Activated CD4-positive, alpha-beta T cell treated with anti-CD3 and anti-CD28 coated beads, Interleukin-2, Interleukin-6, amounts not matched to agents 100 ng/mL and 50 ng/mL, durations not matched to agents 16 hours and 8 hours (primary cell): Measurements from ENCODE around the gene EVPLL.
"Not testable (repeated sequence)": the region's sequence is repeated elsewhere in the genome, so short reads cannot be mapped to it uniquely, and the experiment has no call there.

Experiments
- DNase-seq: peaks from one replicate; pipeline ENCODE4 v3.0.0-alpha.2; 2020

The EVPLL gene

DNA sequence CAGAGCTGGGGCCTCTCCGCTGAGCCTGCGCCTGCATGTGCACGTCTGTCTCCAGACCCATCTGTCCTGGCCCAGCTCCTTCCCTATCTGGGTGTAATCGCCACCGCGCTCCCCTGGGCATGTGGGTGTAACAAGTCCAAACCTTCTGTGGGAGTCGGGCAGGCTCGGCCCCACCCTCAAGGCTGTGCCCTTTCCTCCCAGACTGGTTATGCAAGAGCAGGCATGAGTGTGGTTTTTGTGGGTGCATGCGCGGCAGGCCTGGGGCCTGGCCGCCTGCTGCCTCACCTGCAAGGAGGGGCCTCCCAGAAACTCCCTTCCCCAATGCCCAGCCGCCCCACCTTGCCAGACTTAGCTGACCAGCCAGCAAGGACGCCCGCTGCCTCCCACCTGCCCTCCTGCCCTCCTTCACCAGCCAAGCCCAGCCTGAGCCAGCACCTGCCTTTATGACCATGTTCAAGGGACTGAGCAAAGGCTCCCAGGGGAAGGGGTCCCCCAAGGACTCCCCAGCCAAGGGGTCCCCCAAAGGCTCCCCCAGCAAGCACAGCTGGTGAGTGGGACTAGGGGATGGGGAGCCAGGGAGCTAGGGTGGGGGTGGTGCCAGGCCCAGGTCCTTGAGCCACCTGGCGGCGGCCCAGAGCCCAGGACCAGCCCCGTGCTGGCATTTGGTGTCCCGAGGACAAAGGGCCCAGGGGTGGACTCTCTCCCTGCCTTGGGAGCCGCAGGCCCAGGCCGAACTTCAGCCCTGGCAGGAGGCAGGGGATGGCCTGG lies at the start of gene EVPLL:
Gene EVPLL (plus strand): TSS at position 342 of the 768 bp plus-strand sequence. CDS start 3,160 bp downstream, outside the sequence.
- no peak for DNase-seq

DNA sequence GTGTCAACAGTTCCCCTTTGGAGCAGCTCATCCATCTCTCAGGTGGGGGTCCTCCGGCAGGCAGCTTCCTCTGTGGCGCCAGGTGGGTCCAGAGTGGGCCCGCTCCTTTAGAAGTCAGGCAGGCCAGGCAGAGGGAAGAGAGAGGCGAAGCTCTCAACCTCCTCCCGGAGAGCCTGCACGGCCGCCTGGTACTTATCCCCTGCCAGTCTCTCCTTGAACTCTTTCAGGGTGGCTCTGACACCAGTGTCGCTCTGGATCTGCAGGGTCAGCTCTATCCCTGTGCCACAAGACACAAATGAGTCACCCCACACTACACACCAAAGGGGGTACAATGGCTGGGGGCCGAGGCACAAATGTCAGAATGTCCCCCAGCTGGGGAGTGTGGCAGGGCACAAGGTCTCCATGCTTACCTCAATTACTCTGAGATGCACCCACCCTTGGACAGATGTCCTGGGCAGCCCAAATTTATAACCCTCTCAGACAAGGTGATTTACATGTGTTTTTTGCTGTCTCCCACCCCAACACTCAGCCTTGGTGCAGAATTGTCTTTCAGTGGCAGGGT lies 48.9 kb upstream of the EVPLL start:
- no peak for DNase-seq

DNA sequence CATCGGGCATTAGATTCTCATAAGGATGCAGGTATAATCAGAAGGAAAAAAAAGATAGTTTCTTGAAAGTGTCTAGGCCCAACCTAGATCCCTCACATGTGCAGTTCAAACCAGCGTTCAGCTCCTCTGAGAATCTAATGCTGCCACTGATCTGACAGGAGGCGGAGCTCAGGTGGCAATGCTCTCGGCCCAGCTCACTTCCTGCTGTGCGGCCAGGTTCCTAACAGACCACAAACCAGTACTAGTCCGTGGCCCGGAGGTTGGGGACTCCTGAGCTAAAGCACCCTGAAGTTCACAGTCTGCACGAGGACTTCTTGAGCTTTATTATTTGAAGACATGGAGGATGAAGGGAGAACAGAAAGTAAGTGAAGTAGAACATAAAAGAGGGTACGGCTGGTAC lies 45.7 kb upstream of the EVPLL start:
- DNase-seq: no peak

DNA sequence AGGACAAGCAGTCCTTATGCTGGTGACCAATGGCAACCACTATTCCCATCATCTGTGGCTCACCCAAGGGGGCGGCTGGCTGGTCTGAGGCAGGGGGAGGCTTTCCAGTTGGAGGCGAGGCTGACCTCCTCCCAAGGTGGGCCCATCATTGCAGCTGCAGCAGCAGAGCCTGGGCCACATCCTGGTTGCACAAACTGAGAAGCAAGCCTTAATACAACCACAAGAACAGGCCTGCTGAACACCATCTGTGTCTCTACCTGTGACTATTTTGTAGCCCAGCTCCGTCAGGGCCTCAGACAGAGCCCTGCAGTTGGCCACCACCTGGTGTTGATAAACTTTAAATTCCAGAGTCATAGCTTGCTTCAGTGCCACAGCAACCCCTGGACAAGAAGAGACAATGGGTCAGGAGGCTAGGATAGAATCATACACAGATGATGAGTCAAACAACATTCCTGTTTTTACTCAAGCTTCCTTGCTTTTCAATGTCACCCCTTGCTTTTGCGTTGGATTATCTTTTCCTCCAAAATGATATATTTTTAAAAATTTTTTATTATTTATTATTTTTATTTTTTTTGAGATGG lies 44.6 kb upstream of the EVPLL start:
- peak; percentile 44 for DNase-seq

DNA sequence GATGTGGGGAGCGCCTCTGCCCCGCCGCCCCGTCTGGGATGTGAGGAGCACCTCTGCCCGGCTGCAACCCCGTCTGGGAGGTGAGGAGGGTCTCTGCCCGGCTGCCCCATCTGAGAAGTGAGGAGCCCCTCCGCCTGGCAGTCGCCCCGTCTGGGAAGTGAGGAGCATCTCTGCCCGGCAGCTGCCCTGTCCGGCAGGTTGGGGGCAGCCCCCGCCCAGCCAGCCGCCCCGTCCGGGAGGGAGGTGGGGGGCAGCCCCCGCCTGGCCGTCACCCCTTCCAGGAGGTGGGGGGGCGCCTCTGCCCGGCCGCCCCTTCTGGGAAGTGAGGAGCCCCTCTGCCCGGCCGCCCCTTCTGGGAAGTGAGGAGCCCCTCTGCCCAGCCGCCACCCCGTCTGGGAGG lies 39.4 kb upstream of the EVPLL start:
- not testable (repeated sequence) for DNase-seq

DNA sequence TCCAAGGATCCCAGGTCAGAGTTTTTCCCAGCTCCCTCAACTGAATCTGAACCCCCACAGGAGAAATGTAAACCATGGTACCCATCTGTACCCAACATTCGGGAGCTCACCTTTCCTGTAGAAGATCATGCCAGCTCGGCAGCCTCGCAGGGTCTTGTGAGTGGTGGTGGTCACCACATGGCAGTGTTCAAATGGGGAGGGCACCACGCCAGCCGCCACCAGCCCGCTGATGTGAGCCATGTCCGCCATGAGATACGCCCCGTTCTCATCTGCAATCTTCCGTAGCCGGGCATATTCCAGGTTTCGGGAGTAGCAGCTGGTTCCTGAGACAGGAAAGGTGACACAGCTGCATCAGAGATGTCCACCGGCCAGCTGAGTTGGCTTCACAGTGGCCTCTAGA lies 37.6 kb upstream of the EVPLL start:
- no peak for DNase-seq

DNA sequence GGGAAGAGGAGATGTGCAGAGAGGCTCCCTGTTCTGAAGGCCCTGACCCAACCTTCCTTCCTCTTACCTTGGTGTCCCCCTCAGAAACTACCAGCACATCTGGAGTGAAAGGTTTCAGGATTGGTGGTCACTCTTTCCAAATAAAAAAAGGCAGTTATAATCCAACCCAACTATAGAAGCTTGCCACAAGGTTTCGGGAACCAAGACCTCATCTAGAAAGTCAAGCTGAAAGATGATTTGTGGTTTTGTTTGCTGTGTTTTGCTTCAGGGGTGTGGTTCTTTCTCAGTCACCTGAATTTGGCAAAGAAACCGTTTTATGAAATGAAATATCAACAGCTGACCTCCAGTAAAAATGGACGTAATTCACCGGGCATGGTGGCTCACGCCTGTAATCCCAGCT lies 33.6 kb upstream of the EVPLL start:
- no peak for DNase-seq

DNA sequence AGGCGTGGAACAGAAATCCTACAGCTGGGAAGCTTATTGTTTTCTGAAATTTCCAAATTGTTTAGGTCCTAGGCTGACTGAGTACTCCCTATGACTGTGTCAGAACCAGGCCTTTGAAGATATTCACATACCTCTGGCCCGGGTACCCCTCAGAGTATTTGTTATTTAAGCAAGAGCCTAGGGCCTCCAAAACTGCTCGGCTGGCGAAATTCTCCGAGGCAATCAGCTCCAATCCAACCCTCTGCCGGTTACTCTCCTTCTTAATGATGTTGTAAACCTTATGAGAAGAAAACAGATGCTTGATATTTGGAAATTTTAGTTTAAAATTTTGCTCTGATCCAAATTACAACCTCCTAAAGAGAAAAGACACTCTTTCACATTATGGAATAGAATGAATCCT lies 24.0 kb upstream of the EVPLL start:
- DNase-seq: no peak

DNA sequence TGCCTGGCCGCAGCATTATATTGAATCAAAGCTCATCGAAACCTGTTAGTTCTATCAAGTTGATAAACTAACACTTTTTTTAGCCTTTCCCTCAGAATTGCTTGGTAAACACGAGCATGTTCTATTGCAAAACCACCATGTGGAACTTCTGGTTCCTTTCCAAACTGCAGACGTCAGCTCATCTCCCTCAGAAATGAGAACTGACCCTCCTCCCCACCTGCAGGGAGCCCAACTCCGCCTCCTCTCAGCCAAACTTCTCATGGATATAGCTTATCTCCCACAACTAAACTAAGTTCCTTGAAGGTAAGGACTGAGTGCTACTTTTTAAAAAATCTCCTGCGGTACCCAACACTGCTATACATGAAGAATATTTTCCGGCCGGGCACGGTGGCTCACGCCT lies 21.0 kb upstream of the EVPLL start:
- no peak for DNase-seq

DNA sequence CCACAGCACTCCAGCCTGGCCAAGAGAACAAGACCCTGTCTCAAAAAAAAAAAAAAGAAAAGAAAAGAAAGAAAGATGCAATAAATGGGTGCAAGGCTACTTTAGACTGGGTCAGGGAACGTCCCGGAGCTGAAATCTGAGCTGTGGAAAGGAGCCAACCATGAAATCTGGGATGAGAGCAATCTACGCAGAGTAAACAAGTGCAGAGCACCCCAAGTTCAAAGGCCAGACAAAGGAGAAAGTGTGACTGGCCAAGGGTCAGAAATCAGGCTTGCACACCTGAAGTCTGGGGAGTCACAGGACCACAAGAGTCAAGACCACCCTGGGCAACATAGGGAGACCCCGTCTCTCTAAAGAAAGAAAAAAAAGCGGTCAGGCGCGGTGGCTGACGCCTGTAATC lies 17.1 kb upstream of the EVPLL start:
- no peak for DNase-seq

DNA sequence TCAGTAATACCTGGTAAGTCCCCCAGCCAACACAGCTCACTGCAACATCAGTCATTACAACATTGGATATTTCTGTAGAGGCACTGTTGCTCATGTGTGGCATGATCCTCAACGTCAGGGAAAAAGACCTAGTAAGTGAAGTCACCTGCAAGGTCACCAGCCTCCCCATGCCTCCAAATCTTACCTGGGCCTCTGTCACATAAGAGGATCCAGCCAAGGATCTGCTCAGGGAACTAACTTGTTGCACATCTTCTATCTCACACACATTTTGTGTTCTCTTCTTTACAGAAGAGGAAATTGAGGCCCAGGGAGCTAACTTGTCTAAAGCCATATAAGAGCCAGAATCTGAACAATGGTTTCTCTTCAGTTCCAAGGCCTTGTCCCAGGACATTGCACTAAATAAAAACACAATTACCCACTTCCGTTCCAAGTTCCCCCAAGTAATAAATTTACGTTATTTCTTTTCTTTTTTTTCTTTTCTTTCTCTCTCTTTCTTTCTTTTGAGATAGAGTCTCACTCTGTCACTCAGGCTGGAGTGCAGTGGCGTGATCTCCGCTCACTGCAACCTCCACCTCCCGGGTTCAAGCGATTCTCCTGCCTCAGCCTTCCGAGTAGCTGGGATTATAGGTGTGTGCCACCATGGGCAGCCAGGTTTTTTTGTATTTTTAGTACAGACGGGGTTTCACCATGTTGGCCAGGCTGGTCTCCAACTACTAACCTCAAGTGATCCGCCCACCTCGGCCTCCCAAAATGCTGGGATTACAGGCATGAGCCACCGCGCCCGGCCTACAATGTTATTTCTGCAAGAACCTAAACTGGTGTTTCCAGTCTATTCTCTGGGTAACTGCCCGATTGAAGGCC lies 15.5 kb upstream of the EVPLL start:
- DNase-seq: no peak

DNA sequence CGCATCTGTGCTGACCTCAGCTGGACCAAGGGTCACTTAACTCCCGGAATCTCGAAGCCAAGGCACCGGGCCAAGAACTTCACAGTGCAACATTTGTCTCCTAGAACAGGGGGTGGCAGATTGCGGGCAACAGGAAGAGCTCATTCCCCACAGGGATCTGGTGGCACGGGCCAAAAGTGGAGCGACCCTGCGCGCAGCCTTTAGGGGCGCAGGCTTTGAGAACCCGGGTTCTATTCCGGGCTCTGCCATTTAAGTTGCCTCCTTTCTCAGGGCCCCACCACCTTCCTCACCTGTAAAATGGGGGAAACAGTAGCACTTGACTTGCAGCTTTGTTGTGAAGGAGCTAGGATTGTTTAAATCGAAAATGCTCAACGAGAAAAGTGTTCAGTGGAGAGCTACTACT lies 14.9 kb upstream of the EVPLL start:
- peak; percentile 27 for DNase-seq

DNA sequence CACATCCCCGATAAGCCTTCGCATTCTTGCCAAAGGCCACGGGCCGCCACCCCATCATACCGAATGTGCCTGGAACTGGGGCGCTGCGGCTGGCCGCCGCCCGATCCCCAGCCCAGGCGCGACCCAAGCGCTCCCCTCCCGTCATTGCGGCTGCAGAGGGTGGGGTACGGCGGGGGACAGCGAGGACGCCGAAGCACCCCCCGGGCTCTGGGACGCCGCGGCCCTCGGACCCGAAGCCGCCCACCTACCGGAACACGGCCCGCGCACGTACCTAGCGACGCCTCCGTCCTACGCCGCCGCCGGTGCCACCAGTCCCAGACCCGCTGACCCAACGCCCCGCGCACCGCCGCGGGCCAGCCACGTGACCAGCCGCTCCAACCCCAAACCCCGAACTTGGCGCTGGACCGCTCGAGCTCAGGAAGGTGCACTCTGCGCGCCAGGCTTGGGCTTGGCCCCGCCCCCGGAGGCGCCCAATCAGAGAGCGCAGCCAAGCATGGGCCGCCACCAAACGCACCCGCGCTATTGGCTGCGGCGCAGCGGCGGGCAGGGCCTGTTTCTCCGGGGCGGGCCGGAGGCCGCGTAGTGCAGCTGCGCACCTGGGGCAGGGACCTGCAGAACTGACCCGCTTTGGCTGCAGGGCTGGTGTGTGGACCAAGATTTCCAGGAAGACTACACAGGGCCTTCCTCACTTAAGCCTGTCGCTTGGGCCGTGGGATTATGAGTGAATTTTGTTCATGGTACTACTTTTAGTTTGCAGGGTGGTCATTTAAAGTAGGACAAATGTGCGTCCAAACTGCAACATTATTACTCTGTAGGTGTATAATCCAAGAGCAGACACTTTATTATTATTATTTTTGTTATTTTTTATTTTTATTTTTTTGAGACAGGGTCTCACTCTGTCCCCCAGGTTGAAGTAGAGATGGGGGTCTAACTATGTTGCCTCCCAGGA lies 14.2 kb upstream of the EVPLL start, which contains the start of gene SHMT1:
Gene SHMT1 (minus strand): TSS at position 450 of the 949 bp plus-strand sequence. CDS start 7,569 bp downstream, outside the sequence.
- peak; percentile 97 for DNase-seq

DNA sequence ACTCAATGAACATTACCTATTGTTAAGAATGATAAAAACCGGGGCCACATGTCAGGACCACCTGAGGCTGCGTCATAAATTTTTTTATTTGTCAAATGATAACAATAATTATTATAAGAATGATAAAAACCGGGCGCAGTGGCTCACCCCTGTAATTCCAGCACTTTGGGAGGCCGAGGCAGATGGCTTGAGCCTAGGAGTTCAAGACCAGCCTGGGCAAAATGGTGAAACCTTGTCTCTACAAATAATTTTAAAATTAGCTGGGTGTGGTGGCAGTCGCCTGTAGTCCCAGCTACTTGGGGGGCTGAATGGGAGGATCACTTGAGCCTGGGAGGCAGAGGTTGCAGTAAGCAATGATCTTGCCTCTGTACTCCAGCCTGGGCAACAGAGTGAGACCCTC lies 13.4 kb upstream of the EVPLL start:
- DNase-seq: no peak

DNA sequence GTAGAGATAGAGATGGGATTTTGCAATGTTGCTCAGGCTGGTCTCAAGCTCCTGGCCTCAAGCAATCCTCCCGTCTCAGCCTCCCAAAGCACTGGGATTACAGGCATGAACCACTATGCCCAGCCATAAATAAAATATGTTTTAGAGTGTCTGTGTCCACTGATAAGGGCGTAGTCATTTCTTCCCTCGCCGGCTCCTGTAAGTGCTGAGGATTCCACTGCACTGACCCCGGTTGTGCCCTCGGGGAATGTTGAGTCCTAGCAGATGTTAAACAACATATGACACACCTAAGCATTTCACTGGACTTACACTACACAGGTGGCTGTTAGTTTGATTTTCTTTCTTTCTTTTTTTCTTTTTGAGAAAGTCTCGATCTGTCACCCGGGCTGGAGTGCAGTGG lies 8.6 kb upstream of the EVPLL start:
- DNase-seq: no peak

DNA sequence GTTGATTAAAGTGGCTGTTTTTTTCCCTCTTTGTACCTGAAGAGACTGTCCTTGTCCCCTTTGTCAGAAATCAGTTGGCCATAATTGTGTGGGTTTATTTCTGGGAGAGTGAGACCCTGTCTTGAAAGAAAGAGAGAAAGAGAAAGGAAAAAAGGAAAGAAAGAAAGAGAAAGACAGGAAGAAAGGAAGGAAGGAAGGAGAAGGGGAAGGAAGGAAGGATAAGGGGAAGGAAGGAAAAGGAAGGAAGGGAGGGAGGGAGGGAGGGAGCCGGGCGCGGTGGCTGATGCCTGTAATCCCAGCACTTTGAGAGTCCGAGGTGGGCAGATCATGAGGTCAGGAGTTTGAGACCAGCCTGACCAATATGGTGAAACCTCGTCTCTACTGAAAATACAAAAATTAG lies 6.8 kb upstream of the EVPLL start:
- no peak for DNase-seq

DNA sequence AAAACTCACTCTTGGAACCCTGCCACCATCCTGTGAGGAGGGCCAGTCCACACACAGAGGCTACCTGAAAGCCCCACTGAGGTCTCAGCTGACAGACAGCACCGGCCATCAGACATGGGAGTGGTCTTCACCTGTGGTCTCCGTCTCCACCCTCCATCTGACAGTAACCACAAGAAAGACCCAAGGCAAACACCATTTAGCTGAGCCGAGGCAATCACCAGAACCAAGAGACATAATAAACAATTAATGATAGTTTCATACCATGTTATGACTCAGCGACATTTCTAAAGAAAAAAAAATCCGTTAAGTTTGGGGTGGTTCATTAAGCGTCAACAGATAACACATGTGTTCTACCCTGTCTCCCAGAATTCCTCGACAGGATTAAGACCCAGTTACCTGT lies 6.1 kb upstream of the EVPLL start:
- peak; percentile 23 for DNase-seq

DNA sequence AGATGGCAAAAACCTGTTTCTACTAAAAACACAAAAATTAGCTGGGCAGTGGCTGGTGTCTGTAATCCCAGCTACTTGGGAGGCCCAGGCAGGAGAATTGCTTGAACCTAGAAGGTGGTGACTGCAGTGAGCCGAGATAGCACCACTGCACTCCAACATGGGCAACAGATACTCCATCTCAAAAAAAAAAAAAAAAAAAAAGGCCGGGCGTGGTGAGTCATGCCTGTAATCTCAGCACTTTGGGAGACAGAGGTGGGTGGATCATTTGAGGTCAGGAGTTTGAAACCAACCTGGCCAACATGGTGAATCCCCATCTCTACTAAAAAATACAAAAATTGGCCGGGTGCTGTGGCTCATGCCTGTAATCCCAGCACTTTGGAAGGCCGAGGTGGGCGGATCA lies 4.4 kb upstream of the EVPLL start:
- peak; percentile 34 for DNase-seq

DNA sequence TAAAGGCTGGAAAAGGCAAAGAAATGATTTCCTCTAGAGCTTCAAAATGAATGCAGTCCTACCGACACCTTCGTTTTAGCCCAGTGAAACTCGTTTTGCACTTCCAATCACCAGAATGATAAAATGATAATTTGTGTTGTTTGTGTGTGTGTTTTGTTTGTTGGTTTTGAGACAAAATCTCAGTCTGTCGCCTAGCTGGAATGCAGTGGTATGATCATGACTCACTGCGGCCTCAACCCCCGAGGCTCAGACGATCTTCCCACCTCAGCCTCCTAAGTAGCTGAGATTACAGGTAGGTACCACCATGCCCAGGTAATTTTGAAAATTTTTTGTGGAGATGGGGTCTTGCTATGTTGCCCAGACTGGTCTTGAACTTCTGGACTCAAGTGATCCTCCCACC lies 3.4 kb upstream of the EVPLL start:
- no peak for DNase-seq

DNA sequence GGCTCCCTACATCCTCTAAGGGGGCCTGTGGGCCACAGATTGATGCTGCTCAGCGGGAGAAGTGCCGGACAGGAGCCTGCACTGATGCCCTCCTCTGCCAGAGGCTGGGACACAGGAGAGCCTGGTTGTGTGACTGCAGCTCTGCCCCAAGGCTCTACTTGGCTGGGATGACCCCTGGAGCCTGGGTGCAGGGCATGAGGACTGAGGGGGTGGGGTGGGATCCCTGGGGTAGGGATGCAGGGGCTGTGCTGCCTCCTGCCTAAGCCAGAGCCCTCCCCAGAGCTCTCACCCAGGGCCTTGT lies 577 bp downstream of the EVPLL start:
- no peak for DNase-seq

DNA sequence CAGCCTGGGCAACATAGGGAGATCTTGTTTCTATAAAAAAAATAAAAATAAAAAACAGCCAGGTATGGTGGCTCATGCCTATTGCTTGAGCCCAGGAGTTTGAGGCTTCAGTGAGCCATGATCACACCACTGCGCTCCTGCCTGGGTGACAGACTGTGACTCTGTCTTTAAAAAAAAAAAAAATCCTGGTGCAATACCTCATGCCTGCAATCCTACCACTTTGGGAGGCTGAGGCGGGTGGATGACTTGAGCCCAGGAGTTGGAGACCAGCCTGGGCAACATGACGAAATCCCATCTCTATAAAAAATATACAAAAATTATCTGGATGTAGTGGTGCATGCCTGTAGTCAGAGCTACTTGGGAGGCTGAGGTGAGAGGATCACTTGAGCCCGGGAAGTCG lies 1.0 kb downstream of the EVPLL start:
- DNase-seq: not testable (repeated sequence)
